ENCODE data around the gene UXS1.

UXS1 gene

GRCh38 chr2:106130251-106130998 is 63.7 kb downstream of the UXS1 start:
- no peak for DNase-seq (ENCODE audit: low spot score)

- DNase-seq (ENCODE audit: low spot score) = no peak
Observed at GRCh38 chr2:106129592-106129991, 64.5 kb downstream of the UXS1 start.

GRCh38 chr2:106129150-106129549 is 65.0 kb downstream of the UXS1 start:
- no peak for DNase-seq (ENCODE audit: low spot score)

GRCh38 chr2:106127776-106128268 is 66.3 kb downstream of the UXS1 start:
- no peak for DNase-seq (ENCODE audit: low spot score)

GRCh38 chr2:106127282-106127771 is 66.8 kb downstream of the UXS1 start:
- no peak for DNase-seq (ENCODE audit: low spot score)

- DNase-seq (ENCODE audit: low spot score) = no peak
Observed at GRCh38 chr2:106126705-106127281, 67.3 kb downstream of the UXS1 start.

GRCh38 chr2:106126295-106126694 is 67.8 kb downstream of the UXS1 start:
- no peak for DNase-seq (ENCODE audit: low spot score)

GRCh38 chr2:106124905-106125549 is 69.1 kb downstream of the UXS1 start:
- DNase-seq (ENCODE audit: low spot score) = no peak

- no peak for DNase-seq (ENCODE audit: low spot score)
Observed at GRCh38 chr2:106124106-106124756, 69.9 kb downstream of the UXS1 start.

- DNase-seq (ENCODE audit: low spot score) = no peak
Observed at GRCh38 chr2:106122157-106122556, 71.9 kb downstream of the UXS1 start.

GRCh38 chr2:106120432-106120831 is 73.7 kb downstream of the UXS1 start:
- no peak for DNase-seq (ENCODE audit: low spot score)

GRCh38 chr2:106119074-106119473 is 75.0 kb downstream of the UXS1 start:
- DNase-seq (ENCODE audit: low spot score) = no peak

- DNase-seq (ENCODE audit: low spot score) = no peak
Observed at GRCh38 chr2:106117882-106118684, 76.0 kb downstream of the UXS1 start.

GRCh38 chr2:106117347-106117746 is 76.8 kb downstream of the UXS1 start:
- DNase-seq (ENCODE audit: low spot score) = no peak

- no peak for DNase-seq (ENCODE audit: low spot score)
Observed at GRCh38 chr2:106116248-106116647, 77.9 kb downstream of the UXS1 start.

GRCh38 chr2:106115665-106116064 is 78.4 kb downstream of the UXS1 start:
- DNase-seq (ENCODE audit: low spot score) = no peak

- peak; percentile 92 for DNase-seq (ENCODE audit: low spot score)
Observed at GRCh38 chr2:106115250-106115649, 78.9 kb downstream of the UXS1 start.

- no peak for DNase-seq (ENCODE audit: low spot score)
Observed at GRCh38 chr2:106114166-106114565, 79.9 kb downstream of the UXS1 start.

- DNase-seq (ENCODE audit: low spot score) = no peak
Observed at GRCh38 chr2:106113361-106113966, 80.6 kb downstream of the UXS1 start.

GRCh38 chr2:106111882-106112571 is 82.1 kb downstream of the UXS1 start:
- no peak for DNase-seq (ENCODE audit: low spot score)

Data from hepatic stellate cell (primary cell).